H9 (cell line): ENCODE measurements around the gene METTL16. TPM values are rescaled to one million over a fixed set of nuclear protein-coding genes. Genes with fewer than 3 reads are reported as not detected.

ENCODE experiments used
- DNase-seq: peaks from one replicate; pipeline ENCODE4 v3.0.0-alpha.2; 2017
- H2AFZ ChIP-seq: one replicate; pipeline ENCODE4 v1.6.1; 2013; ENCODE audit warnings: mild to moderate bottlenecking, low read length, control low read depth, moderate library complexity
- H2AK5ac ChIP-seq: 2 replicates; pipeline ENCODE4 v1.6.1; 2013; ENCODE audit warnings: low read length, control low read depth, mixed read lengths; ENCODE audit not compliant: insufficient read length
- H2BK120ac ChIP-seq: one replicate; pipeline ENCODE4 v1.6.1; 2013; ENCODE audit warnings: low read depth, mild to moderate bottlenecking, low read length, control low read depth, inconsistent platforms; ENCODE audit not compliant: poor library complexity, severe bottlenecking
- H2BK12ac ChIP-seq: 2 replicates; pipeline ENCODE4 v1.6.1; 2013; ENCODE audit warnings: low read length, control low read depth, mixed read lengths, low read depth; ENCODE audit not compliant: insufficient read length
- H2BK15ac ChIP-seq: 2 replicates; pipeline ENCODE4 v1.6.1; 2013; ENCODE audit warnings: low read depth, low read length, control low read depth
- H2BK20ac ChIP-seq: one replicate; pipeline ENCODE4 v1.6.1; 2013; ENCODE audit warnings: low read depth, mild to moderate bottlenecking, low read length, control low read depth, inconsistent platforms; ENCODE audit not compliant: poor library complexity, severe bottlenecking
- H2BK5ac ChIP-seq: 2 replicates; pipeline ENCODE4 v1.6.1; 2013; ENCODE audit warnings: low read length, control low read depth, mixed read lengths; ENCODE audit not compliant: insufficient read length
- H3K14ac ChIP-seq: 2 replicates; pipeline ENCODE4 v1.6.1; 2013; ENCODE audit warnings: low read length, control low read depth; ENCODE audit not compliant: insufficient read depth
- H3K18ac ChIP-seq: 2 replicates; pipeline ENCODE4 v1.6.1; 2013; ENCODE audit warnings: low read depth, mild to moderate bottlenecking, mixed read lengths, low read length, control low read depth; ENCODE audit not compliant: insufficient read length
- H3K23ac ChIP-seq: 2 replicates; pipeline ENCODE4 v1.6.1; 2013; ENCODE audit warnings: low read length, control low read depth, mixed read lengths, low read depth; ENCODE audit not compliant: insufficient read length
- H3K23me2 ChIP-seq: 2 replicates; pipeline ENCODE4 v1.6.1; 2013; ENCODE audit warnings: low read depth, mild to moderate bottlenecking, mixed read lengths, low read length, control low read depth; ENCODE audit not compliant: insufficient read length, poor library complexity, severe bottlenecking
- H3K27ac ChIP-seq: 2 replicates; pipeline ENCODE4 v1.5.1; 2013; ENCODE audit warnings: low read length, control low read depth, mixed read lengths, low read depth; ENCODE audit not compliant: insufficient read length
- H3K27me3 ChIP-seq: 2 replicates; pipeline ENCODE4 v1.6.1; 2013; ENCODE audit warnings: low read length, control low read depth, inconsistent platforms; ENCODE audit not compliant: insufficient read depth
- H3K4ac ChIP-seq: 2 replicates; pipeline ENCODE4 v1.6.1; 2013; ENCODE audit warnings: low read depth, mild to moderate bottlenecking, control low read depth, inconsistent platforms, low read length, moderate library complexity
- H3K4me1 ChIP-seq: 2 replicates; pipeline ENCODE4 v1.6.1; 2013; ENCODE audit warnings: low read length, control low read depth, inconsistent platforms; ENCODE audit not compliant: insufficient read depth
- H3K4me2 ChIP-seq: 2 replicates; pipeline ENCODE4 v1.6.1; 2013; ENCODE audit warnings: low read length, control low read depth, mixed read lengths; ENCODE audit not compliant: insufficient read length, insufficient read depth
- H3K56ac ChIP-seq: 2 replicates; pipeline ENCODE4 v1.6.1; 2013; ENCODE audit warnings: low read depth, mild to moderate bottlenecking, mixed read lengths, low read length, control low read depth; ENCODE audit not compliant: insufficient read length
- H3K79me1 ChIP-seq: 2 replicates; pipeline ENCODE4 v1.6.1; 2013; ENCODE audit warnings: low read depth, mild to moderate bottlenecking, moderate library complexity, low read length, control low read depth, inconsistent platforms; ENCODE audit not compliant: insufficient read depth, poor library complexity, severe bottlenecking
- H3K79me2 ChIP-seq: 2 replicates; pipeline ENCODE4 v1.6.1; 2013; ENCODE audit warnings: low read length, control low read depth, inconsistent platforms; ENCODE audit not compliant: insufficient read depth
- H3K9ac ChIP-seq: 2 replicates; pipeline ENCODE4 v1.6.1; 2013; ENCODE audit warnings: low read length, control low read depth, mixed read lengths; ENCODE audit not compliant: insufficient read length; ENCODE audit errors: extremely low read depth
- H3K9me3 ChIP-seq: one replicate; pipeline ENCODE4 v1.6.1; 2013; ENCODE audit warnings: low read depth, low read length, inconsistent platforms; ENCODE audit not compliant: control insufficient read depth
- H3T11ph ChIP-seq: one replicate; pipeline ENCODE4 v1.6.1; 2013; ENCODE audit warnings: mild to moderate bottlenecking, low read length, control low read depth, inconsistent platforms
- H4K20me1 ChIP-seq: one replicate; pipeline ENCODE4 v1.6.1; 2013; ENCODE audit not compliant: control insufficient read depth, insufficient read length, insufficient read depth
- H4K5ac ChIP-seq: 2 replicates; pipeline ENCODE4 v1.6.1; 2013; ENCODE audit warnings: low read depth, mild to moderate bottlenecking, mixed read lengths, low read length, control low read depth; ENCODE audit not compliant: insufficient read length
- H4K8ac ChIP-seq: replicated peaks from 2 replicates; pipeline ENCODE4 v1.6.1; 2013; ENCODE audit warnings: low read length, control low read depth, mixed read lengths, low read depth; ENCODE audit not compliant: insufficient read length
- H4K91ac ChIP-seq: 2 replicates; pipeline ENCODE4 v1.6.1; 2013; ENCODE audit warnings: low read depth, mild to moderate bottlenecking, moderate library complexity, mixed read lengths, low read length, control low read depth; ENCODE audit not compliant: insufficient read length
- H3K27ac Mint-ChIP-seq, 3 experiments: 2 replicates in 2 of 3; 3 replicates in 1 of 3; pipeline ENCODE4 v1.8.0; 2020 to 2021; ENCODE audit warnings: mixed read lengths in 3 of 3, mild to moderate bottlenecking in 1 of 3, moderate library complexity in 1 of 3
- H3K27me3 Mint-ChIP-seq: 2 replicates; pipeline ENCODE4 v1.8.0; 2021; ENCODE audit warnings: low read depth, mild to moderate bottlenecking, moderate library complexity, mixed read lengths
- H3K36me3 Mint-ChIP-seq, 3 experiments: 2 replicates in 2 of 3; 3 replicates in 1 of 3; pipeline ENCODE4 v1.8.0; 2020 to 2021; ENCODE audit warnings: low read depth in 3 of 3, mixed read lengths in 3 of 3; ENCODE audit not compliant: insufficient read depth in 1 of 3
- H3K4me1 Mint-ChIP-seq, 2 experiments: 2 replicates each; pipeline ENCODE4 v1.8.0; 2020; ENCODE audit warnings: mixed read lengths in 2 of 2
- H3K4me3 Mint-ChIP-seq, 2 experiments: 2 replicates in 1 of 2; 3 replicates in 1 of 2; pipeline ENCODE4 v1.8.0; 2020 to 2021; ENCODE audit warnings: mild to moderate bottlenecking in 2 of 2, mixed read lengths in 2 of 2, moderate library complexity in 1 of 2
- H3K9me3 Mint-ChIP-seq, 2 experiments: 2 replicates in 1 of 2; 3 replicates in 1 of 2; pipeline ENCODE4 v1.8.0; 2020; ENCODE audit warnings: mild to moderate bottlenecking in 2 of 2, mixed read lengths in 2 of 2, moderate library complexity in 1 of 2
- WGBS: extraction: QIAGEN DNeasy Blood & Tissue Kit; methylation state at CpG from one replicate; pipeline ENCODE4 v1.1.7; 2013; ENCODE audit warnings: missing lambda C conversion rate, low lambda C conversion rate, mixed read lengths; ENCODE audit not compliant: insufficient read length; ENCODE audit errors: extremely low coverage; 5-methylcytosine and 5-hydroxymethylcytosine counted together
- total RNA-seq: library from RNA; stranded (reverse); gene quantifications from 2 replicates; pipeline ENCODE4 v1.2.1, GENCODE V29; 2021
- TF ChIP-seq, protein P1 (sequence below): fragments of 200-600 bp; sonication (generic); conservative IDR thresholded peaks from 3 replicates; pipeline ENCODE4 v1.8.0; 2021; ENCODE audit warnings: antibody characterized with exemption, mild to moderate bottlenecking

Gene METTL16
- total RNA-seq, 1 experiment from 2014 or later: 55.4 TPM

DNA sequence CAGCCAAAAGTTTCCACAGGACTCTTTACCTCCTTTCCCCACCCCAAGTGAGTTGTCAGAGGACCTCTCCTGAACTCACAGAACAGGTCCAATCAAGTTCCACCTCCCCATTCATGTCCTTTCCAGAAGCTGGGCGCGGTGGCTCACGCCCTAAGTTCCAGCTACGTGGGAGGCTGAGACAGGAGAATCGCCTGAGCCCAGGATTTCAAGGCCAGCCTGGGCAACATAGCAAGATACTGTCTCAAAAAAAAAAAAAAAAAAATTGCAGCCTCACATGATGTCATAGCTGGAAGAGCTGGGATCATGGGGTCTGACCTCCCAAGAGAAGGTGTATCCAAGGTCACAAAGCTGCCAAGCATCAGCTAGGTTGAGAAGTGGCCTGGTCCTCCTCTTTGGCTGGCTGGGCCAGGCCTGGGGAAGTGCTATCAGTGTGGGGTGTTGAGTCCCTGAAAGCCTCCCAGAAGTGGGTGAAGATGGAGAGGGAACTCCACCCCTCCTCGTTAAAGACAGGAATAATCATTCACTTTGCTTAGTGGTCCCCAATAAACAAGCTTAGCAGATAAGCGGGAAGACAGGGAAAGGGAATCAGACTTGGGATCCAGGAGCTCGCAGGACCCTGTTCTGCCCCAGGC, 105.3 kb downstream of the METTL16 start:
- H4K91ac ChIP-seq: no peak overlapping the region
- no peaks in the 10 kb centered on the region for H3K79me2 ChIP-seq
- no peak overlapping the region for H2BK12ac ChIP-seq
- Mint-ChIP-seq H3K36me3 (peaks cover 3 to 14% (median 11%) of the 10 kb centered on the region in 3 experiments; a peak in 5 of 7 replicates), H3K27me3 (peaks cover 4% of the 10 kb centered on the region), H3K4me3 (no peak overlapping the region), H3K9me3 (no peaks in the 10 kb centered on the region), H3K27ac (peak overlapping the region in 2 of 3 experiments; percentile 29 to 86; a peak in 2 of 7 replicates), H3K4me1 (peaks cover 7 to 12% of the 10 kb centered on the region in 2 experiments)
- H3K14ac ChIP-seq: no peak overlapping the region
- H4K5ac ChIP-seq: no peak overlapping the region
- no peak overlapping the region for H3K27ac ChIP-seq
- no peaks in the 10 kb centered on the region for H3K9me3 ChIP-seq
- no peak overlapping the region for H2BK15ac ChIP-seq
- WGBS: no CpG with 5 or more reads among the region's 8 CpGs
- no peaks in the 10 kb centered on the region for H3K4me1 ChIP-seq
- H4K20me1 ChIP-seq: no peaks in the 10 kb centered on the region
- no peak overlapping the region for H2AK5ac ChIP-seq
- H3K18ac ChIP-seq: no peak overlapping the region
- H4K8ac ChIP-seq: no peak overlapping the region
- H3K79me1 ChIP-seq: no peaks in the 10 kb centered on the region
- H3K23me2 ChIP-seq: peaks cover 9% of the 10 kb centered on the region
- H3K4me2 ChIP-seq: no peak overlapping the region
- no peak for DNase-seq
- no peak overlapping the region for H2BK5ac ChIP-seq
- H3K27me3 ChIP-seq: no peaks in the 10 kb centered on the region
- no peak overlapping the region for H2AFZ ChIP-seq
- no peak overlapping the region for H3K56ac ChIP-seq
- no peak overlapping the region for H3K23ac ChIP-seq
- no peak overlapping the region for H3T11ph ChIP-seq
- H3K4ac ChIP-seq: no peak overlapping the region
- no peak overlapping the region for H2BK20ac ChIP-seq
- TF ChIP-seq, protein P1, sequence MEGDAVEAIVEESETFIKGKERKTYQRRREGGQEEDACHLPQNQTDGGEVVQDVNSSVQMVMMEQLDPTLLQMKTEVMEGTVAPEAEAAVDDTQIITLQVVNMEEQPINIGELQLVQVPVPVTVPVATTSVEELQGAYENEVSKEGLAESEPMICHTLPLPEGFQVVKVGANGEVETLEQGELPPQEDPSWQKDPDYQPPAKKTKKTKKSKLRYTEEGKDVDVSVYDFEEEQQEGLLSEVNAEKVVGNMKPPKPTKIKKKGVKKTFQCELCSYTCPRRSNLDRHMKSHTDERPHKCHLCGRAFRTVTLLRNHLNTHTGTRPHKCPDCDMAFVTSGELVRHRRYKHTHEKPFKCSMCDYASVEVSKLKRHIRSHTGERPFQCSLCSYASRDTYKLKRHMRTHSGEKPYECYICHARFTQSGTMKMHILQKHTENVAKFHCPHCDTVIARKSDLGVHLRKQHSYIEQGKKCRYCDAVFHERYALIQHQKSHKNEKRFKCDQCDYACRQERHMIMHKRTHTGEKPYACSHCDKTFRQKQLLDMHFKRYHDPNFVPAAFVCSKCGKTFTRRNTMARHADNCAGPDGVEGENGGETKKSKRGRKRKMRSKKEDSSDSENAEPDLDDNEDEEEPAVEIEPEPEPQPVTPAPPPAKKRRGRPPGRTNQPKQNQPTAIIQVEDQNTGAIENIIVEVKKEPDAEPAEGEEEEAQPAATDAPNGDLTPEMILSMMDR: no peak
- no peak overlapping the region for H3K9ac ChIP-seq
- H2BK120ac ChIP-seq: no peak overlapping the region
